Endothelial cell of umbilical vein (primary cell): Measurements from ENCODE around the gene CAMLG. TPM values are rescaled to one million over a fixed set of nuclear protein-coding genes. Genes with fewer than 3 reads are reported as not detected.

Experiments used
- BruUV-seq: library from RNA; stranded (reverse); fragments of 400-500 nt; replicated peaks from 2 replicates; lab custom pipeline; 2021; lab: Mats Ljungman, UMichigan
- CTCF ChIA-PET: fragments of 300-600, 350-600 bp; sonication (Branson Sonifier 250); formaldehyde crosslinking; loops from one replicate; lab custom pipeline; 2021; ENCODE audit warnings: antibody characterized with exemption, inconsistent platforms; lab: Charles Lee
- POLR2A ChIA-PET: fragments of 300-600, 350-600 bp; sonication (Branson Sonifier 250); formaldehyde crosslinking; loops from one replicate; lab custom pipeline; 2021; ENCODE audit warnings: antibody characterized with exemption, inconsistent platforms; lab: Charles Lee
- DNase-seq: peaks from one replicate; pipeline ENCODE4 v3.0.0-alpha.2; 2011; ENCODE audit warnings: low read depth, low spot score
- FAIRE-seq: peaks from 2 replicates; lab custom pipeline; 2011; peaks lifted over from hg19 to GRCh38; lab: Jason Lieb, UNC
- H2AFZ ChIP-seq: 2 replicates; pipeline ENCODE4 v1.6.0; 2012; ENCODE audit warnings: low read depth, low read length, control low read depth, inconsistent platforms
- H3K27ac ChIP-seq: 2 replicates; pipeline ENCODE4 v1.5.1; 2011; ENCODE audit warnings: low read depth, mild to moderate bottlenecking, control low read depth, low read length, moderate library complexity; ENCODE audit not compliant: insufficient read depth
- H3K27me3 ChIP-seq, 2 experiments: 2 replicates each; pipeline versions ENCODE4 v1.6.0 to v1.6.1; 2011; ENCODE audit warnings: low read length in 2 of 2, mixed read lengths in 1 of 2; ENCODE audit not compliant: control insufficient read depth in 2 of 2, insufficient read depth in 2 of 2
- H3K36me3 ChIP-seq, 2 experiments: 2 replicates in 1 of 2; 3 replicates in 1 of 2; pipeline ENCODE4 v1.5.1; 2011; ENCODE audit warnings: low read length in 2 of 2, mild to moderate bottlenecking in 1 of 2, moderate library complexity in 1 of 2; ENCODE audit not compliant: control insufficient read depth in 2 of 2, insufficient read depth in 2 of 2; ENCODE audit errors: extremely low read depth in 1 of 2
- H3K4me1 ChIP-seq: 3 replicates; pipeline ENCODE4 v1.5.1; 2011; ENCODE audit warnings: mild to moderate bottlenecking, low read length; ENCODE audit not compliant: control insufficient read depth, insufficient read depth; ENCODE audit errors: extremely low read depth
- H3K4me2 ChIP-seq: 2 replicates; pipeline ENCODE4 v1.6.1; 2011; ENCODE audit warnings: low read length, control low read depth, mixed read lengths; ENCODE audit not compliant: insufficient read depth
- H3K4me3 ChIP-seq, 3 experiments: fragments of 200-600 bp in 1 of 3; sonication (generic), shearing (Covaris generic) in 1 of 3; replicated peaks in 1 of 3; 2 replicates each; pipeline ENCODE4 v1.5.1; 2011 to 2016; ENCODE audit warnings: control low read depth in 3 of 3, low read length in 3 of 3, mild to moderate bottlenecking in 2 of 3, inconsistent platforms in 1 of 3, low read depth in 1 of 3, moderate library complexity in 1 of 3; ENCODE audit not compliant: insufficient read depth in 1 of 3
- H3K79me2 ChIP-seq: 2 replicates; pipeline ENCODE4 v1.6.0; 2012; ENCODE audit warnings: low read length, inconsistent platforms; ENCODE audit not compliant: control insufficient read depth, insufficient read depth
- H3K9ac ChIP-seq: replicated peaks from 2 replicates; pipeline ENCODE3; 2011; ENCODE audit warnings: low read length, control low read depth; ENCODE audit not compliant: insufficient read depth; ENCODE audit errors: extremely low read depth
- H3K9me1 ChIP-seq: replicated peaks from 3 replicates; pipeline ENCODE4 v1.6.0; 2011; ENCODE audit warnings: mild to moderate bottlenecking, low read length; ENCODE audit not compliant: control insufficient read depth, insufficient read depth; ENCODE audit errors: extremely low read depth
- H3K9me3 ChIP-seq: replicated peaks from 2 replicates; pipeline ENCODE4 v1.5.1; 2012; ENCODE audit warnings: low read length, inconsistent platforms; ENCODE audit not compliant: control insufficient read depth, insufficient read depth
- H4K20me1 ChIP-seq: replicated peaks from 2 replicates; pipeline ENCODE3; 2011; ENCODE audit warnings: mild to moderate bottlenecking, low read length; ENCODE audit not compliant: control insufficient read depth, insufficient read depth; ENCODE audit errors: extremely low read depth
- EZH2 ChIP-seq: IDR thresholded peaks from 2 replicates; pipeline ENCODE4 v1.6.1; 2012; ENCODE audit warnings: borderline replicate concordance, low read depth, mild to moderate bottlenecking, moderate library complexity, low read length, inconsistent platforms; ENCODE audit not compliant: severe bottlenecking
- GATA2 ChIP-seq: IDR thresholded peaks from 2 replicates; pipeline ENCODE4 v1.7.0; 2011; ENCODE audit warnings: low read depth, mild to moderate bottlenecking, moderate library complexity, mixed read lengths, low read length; ENCODE audit not compliant: insufficient read length, insufficient read depth
- JUN ChIP-seq: IDR thresholded peaks from 2 replicates; pipeline ENCODE4 v1.6.1; 2011; ENCODE audit warnings: borderline replicate concordance, low read depth; ENCODE audit not compliant: insufficient read length, insufficient read depth
- MYC ChIP-seq: IDR thresholded peaks from one replicate; pipeline ENCODE4 v1.6.1; 2011; ENCODE audit warnings: mild to moderate bottlenecking, low read depth, low read length
- POLR2A ChIP-seq: IDR thresholded peaks from 2 replicates; pipeline ENCODE4 v1.6.1; 2012; ENCODE audit warnings: low read depth, mild to moderate bottlenecking, control low read depth, low read length
- POLR2AphosphoS5 ChIP-seq: IDR thresholded peaks from 2 replicates; pipeline ENCODE4 v1.6.1; 2012; ENCODE audit warnings: low read depth, mild to moderate bottlenecking, control low read depth, low read length, moderate library complexity; ENCODE audit not compliant: insufficient read depth
- dilution Hi-C: fragments of 300-500 bp; cut with MboI; formaldehyde crosslinking; loops from one replicate; pipeline ENCODE4 v1.15.0; 2019; ENCODE audit warnings: low sequenced_read_pairs; ENCODE audit not compliant: extremely low pct_ligation_motif_present
- intact Hi-C: fragments of 100-400 bp; cut with micrococcal nuclease; formaldehyde crosslinking; loops from one replicate; pipeline ENCODE4 v1.10.0; 2022
- polyA plus RNA-seq, 4 experiments: library from polyadenylated mRNA; depleted of rRNA in 3 of 4; stranded (reverse) in 3 of 4; unstranded in 1 of 4; fragments of >200 nt; gene quantifications; 2 replicates each; pipeline versions ENCODE4 v1.2.1 to v1.2.3, GENCODE V29; 2011 to 2012; ENCODE audit warnings: missing spikeins in 1 of 4
- total RNA-seq: library from RNA; stranded (reverse); gene quantifications from 2 replicates; pipeline ENCODE4 v1.2.3, GENCODE V29; 2021
- TF ChIP-seq, protein P1 (sequence below), 2 donors: IDR thresholded peaks; 1 replicate in 1 of 2; 2 replicates in 1 of 2; pipeline ENCODE4 v1.5.1; 2011; ENCODE audit warnings: low read length in 2 of 2, mild to moderate bottlenecking in 2 of 2, moderate library complexity in 2 of 2, control low read depth in 1 of 2, inconsistent platforms in 1 of 2, low read depth in 1 of 2; ENCODE audit not compliant: insufficient read depth in 1 of 2; ENCODE audit errors: extremely low read depth in 1 of 2
- TF ChIP-seq, protein P2 (sequence below): IDR thresholded peaks from 2 replicates; pipeline ENCODE4 v1.6.1; 2011; ENCODE audit not compliant: insufficient read depth, insufficient read length

Gene CAMLG
- total and polyA plus RNA-seq, 2 donors (not counting 3 experiments of a cell fraction or from before 2014, with no cell fraction given), result 14.7 to 33.3 TPM

DNA sequence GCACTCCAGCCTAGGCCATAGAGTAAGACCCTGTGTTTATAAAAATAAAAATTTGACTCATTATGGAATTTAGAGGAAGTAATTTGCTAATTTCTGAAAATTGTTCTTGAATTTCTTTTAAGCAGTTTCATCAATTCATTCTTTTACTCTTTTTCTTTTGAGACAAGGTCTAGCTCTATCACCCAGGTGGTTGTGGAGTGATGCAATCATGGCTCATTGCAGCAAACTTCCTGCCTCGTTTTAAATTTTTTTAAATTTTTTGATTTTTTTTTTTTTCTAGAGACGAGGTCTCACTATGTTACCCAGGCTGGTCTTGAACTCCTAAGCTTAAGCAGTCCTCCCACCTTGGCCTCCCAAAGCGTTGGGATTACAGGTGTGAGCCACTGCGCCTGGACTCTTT lies 3.1 kb upstream of the CAMLG start:
- Histone ChIP-seq H4K20me1 (no peaks in the 10 kb centered on the region), H3K79me2 (peaks cover 14% of the 10 kb centered on the region), H2AFZ (no peak overlapping the region), H3K9me1 (no peaks in the 10 kb centered on the region), H3K4me3 (no peak overlapping the region), H3K36me3 (no peaks in the 10 kb centered on the region), H3K4me1 (peaks cover 9% of the 10 kb centered on the region), H3K27me3 (no peaks in the 10 kb centered on the region), H3K9me3 (no peaks in the 10 kb centered on the region), H3K27ac (no peak overlapping the region), H3K4me2 (no peak overlapping the region), H3K9ac (no peak overlapping the region)
- ChIA-PET POLR2A (no interaction called here), CTCF (interaction anchor here (3.7 kb wide), 1 partner anchor 170 kb away, joined by 13 read pairs; the partner anchor contains the start of gene PCBD2)
- FAIRE-seq (no peak), DNase-seq (no peak)
- dilution Hi-C loops, result no loop called here
- no TSS peak for BruUV-seq
- no peak for TF ChIP-seq GATA2
- TF ChIP-seq JUN, result no peak
- TF ChIP-seq, protein P1, sequence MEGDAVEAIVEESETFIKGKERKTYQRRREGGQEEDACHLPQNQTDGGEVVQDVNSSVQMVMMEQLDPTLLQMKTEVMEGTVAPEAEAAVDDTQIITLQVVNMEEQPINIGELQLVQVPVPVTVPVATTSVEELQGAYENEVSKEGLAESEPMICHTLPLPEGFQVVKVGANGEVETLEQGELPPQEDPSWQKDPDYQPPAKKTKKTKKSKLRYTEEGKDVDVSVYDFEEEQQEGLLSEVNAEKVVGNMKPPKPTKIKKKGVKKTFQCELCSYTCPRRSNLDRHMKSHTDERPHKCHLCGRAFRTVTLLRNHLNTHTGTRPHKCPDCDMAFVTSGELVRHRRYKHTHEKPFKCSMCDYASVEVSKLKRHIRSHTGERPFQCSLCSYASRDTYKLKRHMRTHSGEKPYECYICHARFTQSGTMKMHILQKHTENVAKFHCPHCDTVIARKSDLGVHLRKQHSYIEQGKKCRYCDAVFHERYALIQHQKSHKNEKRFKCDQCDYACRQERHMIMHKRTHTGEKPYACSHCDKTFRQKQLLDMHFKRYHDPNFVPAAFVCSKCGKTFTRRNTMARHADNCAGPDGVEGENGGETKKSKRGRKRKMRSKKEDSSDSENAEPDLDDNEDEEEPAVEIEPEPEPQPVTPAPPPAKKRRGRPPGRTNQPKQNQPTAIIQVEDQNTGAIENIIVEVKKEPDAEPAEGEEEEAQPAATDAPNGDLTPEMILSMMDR (IDR thresholded peaks at IDR 0.05; ENCODE audit: extremely low read depth in 1 of 2, insufficient read depth in 1 of 2, low read depth in 1 of 2, low read length in 2 of 2), result no peak
- TF ChIP-seq, protein P2, sequence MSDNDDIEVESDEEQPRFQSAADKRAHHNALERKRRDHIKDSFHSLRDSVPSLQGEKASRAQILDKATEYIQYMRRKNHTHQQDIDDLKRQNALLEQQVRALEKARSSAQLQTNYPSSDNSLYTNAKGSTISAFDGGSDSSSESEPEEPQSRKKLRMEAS, result no peak
- no peak for TF ChIP-seq EZH2
- TF ChIP-seq POLR2A, result no peak
- TF ChIP-seq MYC, result no peak
- no peak for TF ChIP-seq POLR2AphosphoS5
- intact Hi-C loops, result loop anchor here (5.0 kb wide), 3 partner anchors 323 to 467 kb away; partner anchors contain the start of genes CDKL3 and CDKN2AIPNL
